ENCODE results near the gene CORO2B.
"Not testable (repeated sequence)": the region's sequence is repeated elsewhere in the genome, so short reads cannot be mapped to it uniquely, and the experiment has no call there.

The CORO2B gene

GRCh38 chr15:68739390-68740080, 160.7 kb downstream of the CORO2B start:
- no peak for DNase-seq

GRCh38 chr15:68743256-68743655, 164.5 kb downstream of the CORO2B start:
- no peak for DNase-seq

GRCh38 chr15:68749365-68749764, 170.6 kb downstream of the CORO2B start:
- DNase-seq = no peak

GRCh38 chr15:68749793-68750192, 171.0 kb downstream of the CORO2B start:
- DNase-seq = no peak

- DNase-seq = no peak
Observed at GRCh38 chr15:68751622-68752021, 172.8 kb downstream of the CORO2B start.

GRCh38 chr15:68755731-68756130, 176.9 kb downstream of the CORO2B start:
- DNase-seq = no peak

GRCh38 chr15:68759982-68760579, 181.3 kb downstream of the CORO2B start:
- not testable (repeated sequence) for DNase-seq

- no peak for DNase-seq
Observed at GRCh38 chr15:68763063-68763462, 184.3 kb downstream of the CORO2B start.

- no peak for DNase-seq
Observed at GRCh38 chr15:68764090-68764489, 185.3 kb downstream of the CORO2B start.

- DNase-seq = no peak
Observed at GRCh38 chr15:68765602-68766368, 187.0 kb downstream of the CORO2B start.

GRCh38 chr15:68767833-68768232, 189.0 kb downstream of the CORO2B start:
- no peak for DNase-seq

- DNase-seq = no peak
Observed at GRCh38 chr15:68768321-68768720, 189.5 kb downstream of the CORO2B start.

GRCh38 chr15:68769702-68770101, 190.9 kb downstream of the CORO2B start:
- DNase-seq = no peak

GRCh38 chr15:68770216-68770615, 191.4 kb downstream of the CORO2B start:
- DNase-seq = no peak

- DNase-seq = no peak
Observed at GRCh38 chr15:68773036-68773435, 194.2 kb downstream of the CORO2B start.

GRCh38 chr15:68774120-68774519, 195.3 kb downstream of the CORO2B start:
- no peak for DNase-seq

- DNase-seq = no peak
Observed at GRCh38 chr15:68774521-68775235, 195.9 kb downstream of the CORO2B start.

GRCh38 chr15:68775236-68775577, 196.4 kb downstream of the CORO2B start:
- DNase-seq = no peak

- no peak for DNase-seq
Observed at GRCh38 chr15:68775671-68776476, 197.1 kb downstream of the CORO2B start.

- DNase-seq = no peak
Observed at GRCh38 chr15:68776477-68777270, 197.9 kb downstream of the CORO2B start.
